HG02884 (cell line): ENCODE data around the gene SDCCAG8.
"Not testable (repeated sequence)": the region's sequence is repeated elsewhere in the genome, so short reads cannot be mapped to it uniquely, and the experiment has no call there.

Experiments used
- ATAC-seq: cut with Tn5 transposase; IDR thresholded peaks from one replicate; pipeline ENCODE4 v1.9.1; 2021; ENCODE audit warnings: mild to moderate bottlenecking, moderate library complexity; ENCODE audit not compliant: unreplicated experiment

The SDCCAG8 gene

DNA sequence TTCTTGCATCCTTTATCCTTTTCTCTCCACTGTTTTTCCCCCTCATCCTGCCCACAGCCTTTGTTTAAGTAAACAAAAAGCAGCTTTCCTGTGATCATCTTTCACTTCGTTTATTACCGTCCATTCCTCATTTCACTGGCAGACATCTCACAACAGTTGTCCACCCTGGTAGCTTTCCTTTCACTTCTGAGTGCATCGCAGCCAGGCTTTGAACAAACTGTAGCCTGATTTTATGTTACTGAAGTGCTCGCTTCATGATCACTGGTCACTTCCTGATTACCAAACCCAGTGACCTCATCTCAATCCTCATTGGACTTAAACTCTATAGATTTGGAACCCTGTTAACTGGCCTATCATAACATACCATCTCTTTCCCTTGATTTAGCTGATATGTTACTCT, 67.7 kb downstream of the SDCCAG8 start:
- no peak for ATAC-seq

DNA sequence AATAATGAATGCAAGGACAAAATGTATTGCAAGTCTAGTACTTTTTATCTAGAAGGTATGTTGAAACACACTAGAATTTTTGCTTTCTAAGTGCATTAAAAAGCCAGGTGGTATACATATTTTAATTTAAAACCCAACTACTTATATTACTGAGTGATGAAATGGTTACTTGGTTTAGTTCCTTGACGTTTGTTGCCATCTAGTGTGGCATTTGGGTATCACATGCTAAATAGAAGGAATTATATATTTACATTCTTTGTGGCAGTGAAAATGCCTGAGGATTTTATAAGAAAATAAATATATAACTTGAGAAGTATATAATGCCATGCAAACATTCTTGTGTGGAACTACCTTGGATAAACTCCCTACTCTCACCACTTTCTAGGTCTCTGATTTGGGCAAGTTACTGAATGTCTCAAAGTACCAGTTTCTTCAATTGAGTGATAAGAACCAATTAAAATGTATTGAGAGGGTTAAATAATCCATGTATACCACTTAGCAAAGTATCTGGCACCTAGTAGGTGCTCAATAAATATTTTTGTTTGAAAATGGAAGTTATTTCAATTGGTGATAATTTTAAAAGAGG, 69.6 kb downstream of the SDCCAG8 start:
- no peak for ATAC-seq

DNA sequence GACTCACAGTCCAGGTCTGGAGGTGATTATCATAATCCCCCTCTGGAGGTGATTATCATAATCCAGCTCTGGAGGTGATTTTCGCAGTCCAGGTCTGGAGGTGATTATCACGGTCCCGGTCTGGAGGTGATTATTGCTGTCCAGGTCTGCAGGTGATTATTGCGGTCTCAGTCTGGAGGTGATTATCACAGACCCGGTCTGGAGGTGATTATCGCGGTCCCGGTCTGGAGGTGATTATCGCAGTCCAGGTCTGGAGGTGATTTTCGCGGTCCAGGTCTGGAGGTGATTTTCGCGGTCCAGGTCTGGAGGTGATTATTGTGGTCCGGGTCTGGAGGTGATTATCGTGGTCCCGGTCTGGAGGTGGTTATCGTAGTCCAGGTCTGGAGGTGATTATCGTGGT, 76.6 kb downstream of the SDCCAG8 start:
- no peak for ATAC-seq

DNA sequence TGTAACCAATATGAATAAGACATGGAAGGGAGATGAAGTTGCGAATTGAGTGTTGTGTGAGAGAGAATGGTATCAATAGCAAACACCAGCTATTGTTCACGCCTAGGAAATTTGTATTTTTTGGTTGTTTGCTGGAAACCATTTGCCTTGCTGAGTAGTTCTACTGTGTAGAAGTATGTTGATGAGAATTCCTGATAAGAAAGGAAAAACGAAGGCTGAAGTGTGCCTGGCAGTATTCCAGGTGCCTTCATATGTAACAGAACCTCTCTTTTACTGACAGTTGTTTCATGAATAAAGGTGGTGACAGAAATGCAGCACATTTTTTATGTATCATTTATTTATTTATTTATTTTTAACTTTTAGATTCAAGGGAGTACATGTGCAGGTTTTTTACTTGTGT, 79.5 kb downstream of the SDCCAG8 start:
- no peak for ATAC-seq

DNA sequence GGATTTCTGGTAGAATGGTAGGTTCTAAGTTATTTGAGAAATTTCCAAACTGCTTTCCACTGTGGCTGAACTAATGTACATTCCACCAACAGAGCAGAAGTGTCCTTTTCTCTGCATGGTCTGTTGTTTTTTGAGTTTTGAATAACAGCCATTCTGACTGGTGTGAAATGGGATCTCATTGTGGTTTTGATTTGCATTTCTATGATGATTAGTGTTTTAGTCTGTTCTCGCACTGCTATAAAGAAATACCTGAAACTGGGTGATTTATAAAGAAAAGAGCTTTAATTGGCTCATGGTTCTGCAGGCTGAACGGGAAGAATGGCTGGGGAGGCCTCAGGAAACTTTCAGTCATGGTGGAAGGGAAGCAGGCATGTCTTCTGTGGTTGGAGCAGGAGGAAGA, 80.3 kb downstream of the SDCCAG8 start:
- no peak for ATAC-seq

DNA sequence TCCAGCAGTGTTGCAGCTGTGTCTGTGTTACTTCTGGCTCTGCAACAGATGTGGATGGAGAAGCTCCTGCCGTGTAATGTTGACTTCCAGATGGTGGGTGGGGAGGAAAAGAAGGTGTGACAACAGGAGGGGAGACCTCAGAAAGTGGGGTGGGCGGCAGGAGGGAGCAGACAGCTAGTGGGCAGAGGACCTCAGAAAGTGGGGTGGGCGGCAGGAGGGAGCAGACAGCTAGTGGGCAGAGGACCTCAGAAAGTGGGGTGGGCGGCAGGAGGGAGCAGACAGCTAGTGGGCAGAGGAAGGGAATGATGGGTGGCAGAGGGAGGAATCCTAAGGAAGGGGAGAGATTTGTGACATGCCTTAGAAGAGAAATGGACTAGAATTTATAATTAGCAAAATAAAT, 83.0 kb downstream of the SDCCAG8 start:
- ATAC-seq = not testable (repeated sequence)

DNA sequence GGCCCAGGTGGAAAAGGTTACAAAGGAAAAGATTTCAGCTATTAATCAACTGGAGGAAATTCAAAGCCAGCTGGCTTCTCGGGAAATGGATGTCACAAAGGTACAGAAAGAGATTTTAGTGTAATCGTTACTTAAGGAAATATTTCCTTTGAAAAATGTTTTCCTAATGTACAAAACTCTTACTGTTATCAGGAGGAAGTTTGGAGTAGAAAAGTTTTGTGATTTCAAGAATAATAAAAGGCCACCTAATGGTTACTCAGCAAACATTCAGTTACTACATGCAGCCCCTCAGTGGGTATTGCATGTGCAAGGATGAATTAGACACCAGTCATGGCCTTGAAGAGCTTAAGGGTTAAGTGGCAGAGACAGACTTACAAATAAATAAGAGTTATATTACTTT, 85.2 kb downstream of the SDCCAG8 start:
- no peak for ATAC-seq

DNA sequence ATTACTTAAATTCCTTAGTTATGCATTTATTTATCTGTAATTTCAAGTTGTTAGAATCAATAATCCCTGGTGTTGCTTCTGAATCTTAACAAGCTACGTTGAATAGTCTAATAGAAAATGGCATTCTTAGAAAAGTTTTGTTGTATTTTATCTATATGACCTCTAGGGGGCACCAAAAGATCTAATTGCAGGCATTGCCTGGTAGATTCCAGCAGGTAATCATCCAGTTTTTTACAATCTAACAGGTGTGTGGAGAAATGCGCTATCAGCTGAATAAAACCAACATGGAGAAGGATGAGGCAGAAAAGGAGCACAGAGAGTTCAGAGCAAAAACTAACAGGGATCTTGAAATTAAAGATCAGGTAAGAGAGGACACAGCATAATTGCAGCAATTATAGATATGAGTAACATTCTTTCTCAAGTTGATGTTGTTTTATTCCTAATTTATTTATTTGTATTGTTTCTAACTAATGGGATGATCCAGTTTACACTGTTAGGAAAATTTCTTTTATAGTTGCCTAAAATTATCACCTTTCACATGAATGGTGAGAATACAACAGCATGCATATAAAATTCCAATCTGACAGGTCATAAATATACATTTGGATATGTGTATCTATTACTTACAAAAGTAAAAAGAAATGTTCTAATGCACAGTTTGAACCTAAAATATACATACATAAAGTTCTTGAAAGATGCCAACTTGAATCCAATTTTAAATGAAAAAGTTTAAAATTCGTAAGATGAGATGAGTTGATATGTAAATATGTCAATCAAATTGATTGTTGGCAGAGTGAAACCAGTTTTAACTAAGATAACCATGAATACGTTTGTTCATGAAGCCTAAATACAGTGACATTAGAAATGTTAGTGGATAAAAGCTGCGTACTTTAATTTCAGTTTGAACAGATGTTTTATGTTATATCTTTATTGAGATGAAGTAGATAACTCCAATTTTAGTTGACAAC, 88.4 kb downstream of the SDCCAG8 start:
- no peak for ATAC-seq

DNA sequence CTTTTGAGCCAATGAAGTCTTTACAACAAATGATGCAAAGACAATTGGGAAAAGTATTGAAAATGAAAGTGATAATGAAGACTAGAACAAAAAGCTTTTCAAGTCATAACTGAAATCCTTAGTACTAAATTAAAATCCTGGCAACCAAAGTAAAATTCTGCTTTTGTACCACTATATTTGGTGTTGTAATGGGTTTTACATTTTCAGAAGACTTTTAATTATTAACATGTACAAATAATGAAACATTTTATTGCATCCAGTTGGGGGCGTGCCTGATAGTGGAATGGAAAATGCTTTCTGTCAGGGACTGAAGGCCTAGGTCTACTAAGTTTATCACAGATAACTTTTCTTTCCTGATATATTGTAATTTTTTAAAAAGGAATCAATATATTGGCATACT, 89.4 kb downstream of the SDCCAG8 start:
- no peak for ATAC-seq

DNA sequence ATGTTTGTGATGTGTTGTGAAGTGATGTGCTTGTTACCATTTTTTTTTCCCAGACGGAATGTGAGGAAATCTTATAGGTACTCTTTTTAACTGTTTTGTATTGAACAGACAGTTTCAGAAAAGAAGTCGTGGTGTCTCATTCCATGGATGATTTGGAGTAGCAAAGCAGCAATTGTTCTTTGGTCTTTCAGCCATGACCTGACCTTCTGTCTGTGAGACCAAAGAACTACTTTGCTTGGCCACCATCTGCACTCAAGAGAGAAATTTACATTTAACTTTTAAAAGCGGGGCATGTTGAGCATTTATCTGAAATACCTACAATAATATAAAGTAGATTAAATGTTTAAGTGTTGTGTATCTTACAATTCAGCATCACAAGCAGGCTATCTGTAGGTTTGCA, 90.2 kb downstream of the SDCCAG8 start:
- ATAC-seq = no peak

DNA sequence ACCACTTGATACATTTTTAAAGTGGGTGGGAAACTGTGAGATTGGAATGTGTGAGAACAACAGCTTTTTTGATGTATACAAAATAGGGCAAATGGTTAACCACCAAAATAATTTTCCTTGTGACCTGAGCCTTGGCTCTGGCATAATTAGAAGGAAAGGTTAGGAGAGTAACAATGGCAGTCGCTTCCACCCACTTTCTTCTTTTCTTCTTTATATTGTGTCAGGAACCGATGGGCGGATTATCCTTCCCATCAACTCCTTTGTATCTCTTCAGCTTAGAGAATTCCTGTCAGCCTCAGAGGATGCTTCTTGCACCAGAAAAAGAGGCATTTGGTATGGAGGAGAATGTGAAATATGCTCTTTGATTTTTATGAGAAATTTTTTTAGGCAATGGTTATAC, 90.6 kb downstream of the SDCCAG8 start:
- no peak for ATAC-seq

DNA sequence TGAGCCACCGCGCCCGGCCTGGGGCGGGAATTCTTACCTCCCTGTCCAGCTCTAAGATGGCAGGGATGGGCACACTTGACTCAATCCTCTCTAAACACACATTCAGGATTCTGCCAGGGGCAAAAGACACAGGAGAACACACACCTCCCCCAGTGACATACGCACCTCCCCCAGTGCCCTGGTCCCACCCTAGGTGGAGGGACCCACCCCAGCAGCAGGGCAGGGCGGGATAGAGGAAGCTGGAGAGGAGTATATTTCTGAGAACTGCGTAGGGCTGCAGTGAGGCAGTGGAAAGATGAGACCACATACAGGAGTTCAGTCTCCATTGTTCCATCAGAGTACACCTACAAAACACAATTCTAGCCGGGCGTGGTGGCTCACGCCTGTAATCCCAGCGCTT, 92.5 kb downstream of the SDCCAG8 start:
- ATAC-seq = no peak

DNA sequence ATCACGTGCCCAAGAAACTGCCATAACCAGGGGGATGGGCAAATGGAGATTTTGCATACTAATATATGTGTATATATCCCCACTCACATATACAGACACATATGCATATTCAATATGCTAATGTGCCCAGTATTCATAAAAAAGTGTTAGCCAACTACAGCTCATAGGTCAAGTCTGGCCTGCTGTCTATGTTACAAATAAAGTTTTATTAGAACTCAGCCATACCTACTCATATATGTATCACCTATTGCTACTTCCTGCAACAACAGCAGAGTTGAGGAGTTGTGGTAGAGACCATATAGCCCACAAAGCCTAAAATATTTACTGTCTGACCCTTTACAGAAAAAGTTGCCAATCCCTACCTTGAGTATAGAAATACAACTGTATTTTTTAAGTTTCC, 93.3 kb downstream of the SDCCAG8 start:
- no peak for ATAC-seq

DNA sequence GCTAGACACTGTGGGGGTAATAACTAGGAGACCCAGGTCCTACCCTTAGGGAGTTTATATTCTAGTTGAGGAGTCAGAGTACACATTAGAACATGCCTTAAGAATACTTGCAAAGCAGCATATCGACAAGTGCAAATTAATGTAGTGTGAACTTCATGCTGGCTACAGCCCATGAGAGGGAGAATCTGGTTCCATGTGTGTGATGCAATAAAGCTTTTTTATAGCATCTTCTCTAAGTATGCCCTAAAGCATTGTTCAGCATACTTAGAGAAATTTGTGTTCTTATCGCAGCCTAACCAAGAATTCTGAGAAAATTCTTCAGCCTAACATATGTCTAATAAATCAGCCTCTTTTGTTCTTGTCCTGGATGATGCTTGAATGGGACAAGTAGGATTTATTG, 95.5 kb downstream of the SDCCAG8 start:
- ATAC-seq = no peak

DNA sequence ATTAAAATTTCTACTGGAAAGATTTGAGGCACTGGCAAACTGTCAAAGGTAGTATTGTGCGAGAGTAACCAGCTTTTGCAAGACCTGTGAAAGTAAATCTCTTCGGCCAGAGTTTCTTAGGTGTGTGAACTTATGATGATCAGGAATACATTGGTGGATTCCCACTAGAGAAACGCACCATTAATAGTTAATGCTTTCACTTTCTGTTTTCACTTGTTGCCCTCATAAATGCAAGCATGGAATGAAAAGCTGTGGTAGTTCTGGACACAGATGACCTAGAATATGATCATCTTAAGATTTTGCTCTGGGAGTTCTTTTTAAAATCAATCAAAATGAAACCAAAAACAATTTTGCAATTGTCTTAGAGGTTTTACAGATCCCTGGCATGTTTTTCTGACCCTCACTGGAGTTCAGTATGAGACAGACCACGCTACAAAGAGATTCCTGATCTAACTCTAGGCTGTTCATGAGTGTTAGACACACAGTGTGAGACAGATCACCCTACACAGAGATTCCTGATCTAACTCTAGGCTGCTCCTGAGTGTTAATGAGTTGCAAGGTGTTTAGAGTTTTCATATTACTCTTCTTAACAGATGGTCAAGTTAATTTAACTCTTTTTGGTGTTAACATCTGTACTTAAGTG, 98.8 kb downstream of the SDCCAG8 start:
- ATAC-seq = peak; percentile 84

DNA sequence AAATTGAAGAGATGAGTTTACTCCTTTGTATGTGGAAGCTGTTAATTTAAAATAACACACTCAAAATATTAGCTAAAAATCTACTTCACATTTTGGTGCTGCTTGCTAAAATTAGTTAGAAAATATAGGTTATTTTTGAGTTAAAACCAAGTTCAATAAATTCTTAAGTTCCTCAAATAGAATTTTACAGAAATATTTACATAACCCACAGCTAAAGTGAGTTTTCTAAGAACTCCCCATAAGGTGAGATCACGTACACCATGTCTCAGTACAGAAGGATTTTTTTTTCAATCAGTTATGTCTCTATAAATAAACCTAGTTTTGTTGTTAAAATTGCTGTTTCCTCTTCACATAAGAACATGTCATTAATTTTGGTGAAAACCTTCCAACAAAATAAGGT, 108.0 kb downstream of the SDCCAG8 start:
- no peak for ATAC-seq

DNA sequence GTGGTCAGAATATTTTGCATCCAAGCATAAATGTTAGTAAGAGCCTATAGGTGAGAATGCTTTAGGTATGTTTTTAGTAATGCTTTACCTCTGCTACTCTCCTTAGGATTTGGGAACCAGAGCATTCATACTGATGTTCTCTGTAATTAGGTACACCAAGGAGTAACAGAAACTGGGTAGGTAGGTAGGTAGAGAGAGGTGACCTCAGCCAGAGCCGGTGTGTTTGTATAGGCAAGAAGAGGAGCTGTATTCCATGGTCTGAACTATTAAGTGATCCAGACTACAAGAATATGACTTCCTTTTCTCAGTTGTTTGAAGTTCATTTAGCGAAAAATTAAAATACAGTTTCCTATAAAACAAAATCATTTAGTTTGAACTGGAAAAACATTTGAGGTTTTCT, 108.5 kb downstream of the SDCCAG8 start:
- no peak for ATAC-seq

DNA sequence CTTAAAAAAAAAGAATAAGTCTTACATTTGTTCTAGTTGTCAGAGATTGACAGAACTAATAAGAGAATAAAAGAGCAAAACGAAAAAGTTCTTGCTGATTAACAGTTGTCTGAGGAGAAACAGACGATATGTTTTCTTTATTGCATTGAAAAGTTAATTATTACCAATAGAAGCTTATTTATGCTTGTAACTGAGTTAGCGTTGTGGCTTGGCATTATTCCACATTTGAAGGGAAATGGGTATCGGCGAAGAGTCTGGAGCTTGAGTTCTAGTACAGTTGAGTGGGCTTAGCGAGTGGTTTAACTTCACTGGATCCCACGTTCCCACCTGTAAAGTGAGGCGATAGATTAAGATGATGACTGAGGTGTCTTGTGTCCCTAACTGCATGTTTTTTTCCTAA, 109.0 kb downstream of the SDCCAG8 start:
- ATAC-seq = no peak

DNA sequence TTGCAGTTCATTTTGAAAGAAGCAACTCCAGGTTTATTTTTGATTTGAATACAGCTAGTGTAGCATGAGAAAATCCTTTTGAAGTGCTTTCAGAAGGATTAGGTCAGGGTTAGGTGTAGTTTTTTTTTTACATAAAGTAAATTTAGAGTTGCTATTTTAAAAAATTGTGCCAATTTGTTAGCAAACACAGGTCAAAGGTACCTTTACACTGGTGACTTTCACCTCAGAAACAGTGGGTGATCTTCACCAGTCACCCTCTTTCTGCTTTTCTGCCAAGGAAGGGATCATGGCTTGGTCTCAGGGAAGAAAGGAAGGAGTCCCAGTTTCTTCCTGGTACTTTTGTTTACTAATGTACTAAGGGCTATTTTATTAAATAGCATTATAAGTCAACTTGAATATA, 111.5 kb downstream of the SDCCAG8 start:
- ATAC-seq = no peak

DNA sequence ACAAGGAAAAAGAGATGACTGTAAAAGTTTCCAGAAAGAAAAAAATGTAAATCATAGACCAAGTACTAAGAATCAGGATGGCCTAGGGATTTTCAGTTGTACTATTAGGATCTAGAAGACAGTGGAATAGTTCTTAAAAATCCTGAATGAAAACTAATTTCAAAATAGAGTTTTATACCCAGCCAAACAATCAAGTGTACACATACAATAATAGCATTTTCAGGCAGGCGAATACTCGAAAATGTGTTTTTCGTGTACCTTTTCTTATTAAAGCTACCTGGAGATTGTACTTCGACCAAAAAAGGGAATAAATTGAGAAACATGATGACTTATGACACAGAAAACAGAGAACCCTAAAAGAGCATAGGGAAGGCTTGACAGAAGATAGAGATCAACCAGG, 118.6 kb downstream of the SDCCAG8 start:
- ATAC-seq = no peak

DNA sequence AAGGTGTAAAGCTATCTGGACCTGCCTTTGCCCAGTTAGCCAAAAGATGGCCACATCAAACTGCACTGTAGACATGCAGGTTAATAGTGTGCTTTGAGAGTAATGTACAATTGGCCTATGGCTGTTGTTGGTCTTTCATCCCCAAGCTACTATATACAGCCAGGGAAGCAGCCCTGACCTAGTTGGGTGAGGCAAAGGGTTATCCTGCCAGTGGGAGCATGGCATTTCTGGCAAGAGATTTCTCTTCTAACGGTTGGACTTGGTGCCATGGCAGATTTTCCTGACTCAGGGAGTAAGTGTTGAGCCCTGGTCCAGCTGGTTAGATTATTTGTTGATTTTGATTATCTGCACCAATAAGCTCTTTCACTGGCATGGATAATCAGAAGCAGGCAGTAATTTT, 119.8 kb downstream of the SDCCAG8 start:
- ATAC-seq = no peak

DNA sequence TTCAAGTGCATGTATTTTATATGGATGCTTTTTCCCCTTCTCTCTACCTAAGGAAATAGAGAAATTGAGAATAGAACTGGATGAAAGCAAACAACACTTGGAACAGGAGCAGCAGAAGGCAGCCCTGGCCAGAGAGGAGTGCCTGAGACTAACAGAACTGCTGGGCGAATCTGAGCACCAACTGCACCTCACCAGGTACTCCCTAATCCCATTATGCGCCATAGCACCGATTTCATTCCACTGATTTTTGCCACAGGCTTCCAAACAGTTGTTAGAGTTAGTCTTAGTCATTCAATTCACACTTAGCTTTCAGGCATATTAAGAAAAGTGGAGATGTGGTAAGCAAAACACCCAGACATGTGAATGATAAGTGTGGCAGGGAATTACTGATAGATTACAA, 122.8 kb downstream of the SDCCAG8 start:
- no peak for ATAC-seq
